GM23338 (cell line): ENCODE results near the gene PRKAG1. TPM values are rescaled to one million over a fixed set of nuclear protein-coding genes. Genes with fewer than 3 reads are reported as not detected.

Source experiments
- ATAC-seq: fragments of 200-7000 bp; cut with Tn5 transposase; 3 replicates; pipeline ENCODE4 v1.9.1; 2020
- DNase-seq: peaks from one replicate; pipeline ENCODE4 v3.0.0-alpha.2; 2015; ENCODE audit warnings: low spot score
- H2AFZ ChIP-seq: fragments of 200-600 bp; sonication (generic); 2 replicates; pipeline ENCODE4 v1.8.0; 2016; ENCODE audit warnings: antibody characterized with exemption, mild to moderate bottlenecking, moderate library complexity
- H3F3A ChIP-seq: fragments of 200-600 bp; sonication (generic); replicated peaks from 2 replicates; pipeline ENCODE4 v1.8.0; 2017; ENCODE audit warnings: antibody characterized with exemption, mixed run types, low read depth
- H3K27ac ChIP-seq: fragments of 200-600 bp; sonication (generic); 2 replicates; pipeline ENCODE4 v1.6.1; 2016; ENCODE audit warnings: low read depth
- H3K27me3 ChIP-seq: fragments of 200-600 bp; sonication (generic); 2 replicates; pipeline ENCODE4 v1.8.0; 2016; ENCODE audit warnings: mild to moderate bottlenecking, mixed run types, moderate library complexity; ENCODE audit not compliant: insufficient read depth
- H3K36me3 ChIP-seq: fragments of 200-600 bp; sonication (generic); 2 replicates; pipeline ENCODE4 v1.8.0; 2016; ENCODE audit warnings: mild to moderate bottlenecking; ENCODE audit not compliant: insufficient read depth
- H3K4me1 ChIP-seq: fragments of 200-600 bp; sonication (generic); 2 replicates; pipeline ENCODE4 v1.8.0; 2016; ENCODE audit warnings: mild to moderate bottlenecking, moderate library complexity; ENCODE audit not compliant: insufficient read depth
- H3K4me2 ChIP-seq: fragments of 200-600 bp; sonication (generic); 2 replicates; pipeline ENCODE4 v1.7.1; 2017; ENCODE audit warnings: mixed run types
- H3K4me3 ChIP-seq: fragments of 200-600 bp; sonication (generic); 2 replicates; pipeline ENCODE4 v1.6.1; 2016; ENCODE audit warnings: mixed run types
- H3K79me2 ChIP-seq: fragments of 200-600 bp; sonication (generic); replicated peaks from 2 replicates; pipeline ENCODE4 v1.8.0; 2017; ENCODE audit warnings: mild to moderate bottlenecking; ENCODE audit not compliant: insufficient read depth
- H3K9me2 ChIP-seq: fragments of 200-600 bp; sonication (generic); 2 replicates; pipeline ENCODE4 v1.8.0; 2017; ENCODE audit not compliant: insufficient read depth
- H4K20me1 ChIP-seq: fragments of 200-600 bp; sonication (generic); replicated peaks from 2 replicates; pipeline ENCODE4 v1.8.0; 2017; ENCODE audit warnings: mild to moderate bottlenecking; ENCODE audit not compliant: insufficient read depth
- H3K27ac Mint-ChIP-seq: 2 replicates; pipeline ENCODE4 v1.8.0; 2020; ENCODE audit warnings: inconsistent platforms, mild to moderate bottlenecking, moderate library complexity, mixed read lengths
- H3K27me3 Mint-ChIP-seq: 3 replicates; pipeline ENCODE4 v1.8.0; 2022; ENCODE audit warnings: low read depth, mild to moderate bottlenecking, moderate library complexity, mixed read lengths, inconsistent platforms; ENCODE audit not compliant: insufficient read depth, poor library complexity
- H3K36me3 Mint-ChIP-seq: 3 replicates; pipeline ENCODE4 v1.8.0; 2021; ENCODE audit warnings: low read depth, mild to moderate bottlenecking, inconsistent platforms, moderate library complexity, mixed read lengths
- H3K4me1 Mint-ChIP-seq: 3 replicates; pipeline ENCODE4 v1.8.0; 2020; ENCODE audit warnings: mild to moderate bottlenecking, inconsistent platforms, mixed read lengths
- H3K4me3 Mint-ChIP-seq: 3 replicates; pipeline ENCODE4 v1.8.0; 2021; ENCODE audit warnings: moderate library complexity, mild to moderate bottlenecking, inconsistent platforms, mixed read lengths
- H3K9me3 Mint-ChIP-seq: 3 replicates; pipeline ENCODE4 v1.8.0; 2020; ENCODE audit warnings: moderate library complexity, mild to moderate bottlenecking, inconsistent platforms, mixed read lengths
- CREB1 ChIP-seq: fragments of 250-450 bp; sonication (Bioruptor Pico); IDR thresholded peaks from 2 replicates; pipeline ENCODE4 v1.5.0; 2020; ENCODE audit warnings: low read depth, mild to moderate bottlenecking, moderate library complexity
- EZH2phosphoT487 ChIP-seq: fragments of 200-600 bp; sonication (generic); IDR thresholded peaks from one replicate; pipeline ENCODE4 v1.8.1; 2018; ENCODE audit warnings: antibody characterized with exemption; ENCODE audit not compliant: unreplicated experiment
- JUNB ChIP-seq: IDR thresholded peaks from one replicate; pipeline ENCODE4 v1.6.1; 2016; ENCODE audit warnings: antibody characterized with exemption; ENCODE audit not compliant: unreplicated experiment
- POLR2AphosphoS5 ChIP-seq: IDR thresholded peaks from 2 replicates; pipeline ENCODE4 v1.6.1; 2016; ENCODE audit warnings: antibody characterized with exemption, low read depth
- STAT1 ChIP-seq: IDR thresholded peaks from one replicate; pipeline ENCODE4 v1.6.1; 2016; ENCODE audit warnings: antibody characterized with exemption; ENCODE audit not compliant: unreplicated experiment
- ZNF114 ChIP-seq: fragments of 250-450 bp; sonication (Bioruptor Pico); IDR thresholded peaks from 2 replicates; pipeline ENCODE4 v1.5.0; 2020; ENCODE audit warnings: mild to moderate bottlenecking, moderate library complexity
- polyA plus RNA-seq: library from polyadenylated mRNA; unstranded; fragments of >200 nt; fragmentation: Nextera tagmentation; extraction: Ambion mirVana; gene quantifications from 2 replicates; pipeline ENCODE4 v1.2.1, GENCODE V29; 2016
- total RNA-seq: library from RNA; depleted of rRNA; stranded (reverse); fragments of >200 nt; shearing (Covaris generic); gene quantifications from 2 replicates; pipeline ENCODE4 v1.2.3, GENCODE V29; 2014
- TF ChIP-seq, protein P1 (sequence below): IDR thresholded peaks from 2 replicates; pipeline ENCODE4 v1.6.1; 2016; ENCODE audit warnings: antibody characterized with exemption
- TF ChIP-seq, protein P2 (sequence below): fragments of 250-450 bp; sonication (Bioruptor Pico); IDR thresholded peaks from 2 replicates; pipeline ENCODE4 v1.5.0; 2020; ENCODE audit warnings: mild to moderate bottlenecking, moderate library complexity

PRKAG1 gene
- total and polyA plus RNA-seq, 2 experiments from 2014 or later = 19.9 to 35.4 TPM

DNA sequence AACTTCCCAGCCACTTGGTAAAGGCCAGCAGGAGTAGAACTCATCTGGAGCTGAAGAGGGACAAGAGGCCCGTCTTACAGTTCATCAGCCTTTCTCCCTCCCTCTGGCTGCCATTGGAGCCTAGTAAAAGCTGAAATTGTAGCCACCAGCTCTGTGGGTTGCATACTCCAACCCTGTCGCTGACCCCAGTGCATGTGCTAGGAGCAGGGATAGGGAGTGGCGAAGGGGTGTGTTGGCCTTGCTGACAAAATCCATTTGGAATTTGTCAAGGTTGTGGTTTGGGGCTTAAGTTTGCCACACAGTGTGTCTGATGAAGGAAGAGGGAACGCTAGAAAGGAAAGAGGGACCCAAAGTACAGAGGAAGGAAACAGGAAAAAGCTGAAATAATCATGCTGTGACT lies 57.2 kb downstream of the PRKAG1 start:
- Mint-ChIP-seq H3K9me3 (no peaks in the 10 kb centered on the region; the same call in 2 of the 3 replicates), H3K4me3 (no peak overlapping the region), H3K4me1 (peaks cover 32% of the 10 kb centered on the region), H3K27ac (no peak overlapping the region), H3K36me3 (no peaks in the 10 kb centered on the region; the same call in 1 of the 3 replicates), H3K27me3 (peaks cover 18% of the 10 kb centered on the region)
- no peak for ATAC-seq
- Histone ChIP-seq H3F3A (peaks cover 15% of the 10 kb centered on the region), H3K79me2 (peaks cover 6% of the 10 kb centered on the region; the same call in 1 of the 2 replicates), H2AFZ (no peak overlapping the region), H3K4me2 (no peak overlapping the region), H3K9me2 (no peaks in the 10 kb centered on the region), H3K4me1 (peaks cover 20% of the 10 kb centered on the region), H4K20me1 (no peaks in the 10 kb centered on the region), H3K27me3 (peaks cover 9% of the 10 kb centered on the region), H3K27ac (no peak overlapping the region), H3K4me3 (no peak overlapping the region), H3K36me3 (no peaks in the 10 kb centered on the region)
- TF ChIP-seq STAT1 (no peak), POLR2AphosphoS5 (no peak), EZH2phosphoT487 (no peak), JUNB (no peak), CREB1 (no peak), ZNF114 (CRISPR knock-in tag) (no peak)
- TF ChIP-seq, protein P1, sequence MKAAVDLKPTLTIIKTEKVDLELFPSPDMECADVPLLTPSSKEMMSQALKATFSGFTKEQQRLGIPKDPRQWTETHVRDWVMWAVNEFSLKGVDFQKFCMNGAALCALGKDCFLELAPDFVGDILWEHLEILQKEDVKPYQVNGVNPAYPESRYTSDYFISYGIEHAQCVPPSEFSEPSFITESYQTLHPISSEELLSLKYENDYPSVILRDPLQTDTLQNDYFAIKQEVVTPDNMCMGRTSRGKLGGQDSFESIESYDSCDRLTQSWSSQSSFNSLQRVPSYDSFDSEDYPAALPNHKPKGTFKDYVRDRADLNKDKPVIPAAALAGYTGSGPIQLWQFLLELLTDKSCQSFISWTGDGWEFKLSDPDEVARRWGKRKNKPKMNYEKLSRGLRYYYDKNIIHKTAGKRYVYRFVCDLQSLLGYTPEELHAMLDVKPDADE = no peak
- TF ChIP-seq, protein P2, sequence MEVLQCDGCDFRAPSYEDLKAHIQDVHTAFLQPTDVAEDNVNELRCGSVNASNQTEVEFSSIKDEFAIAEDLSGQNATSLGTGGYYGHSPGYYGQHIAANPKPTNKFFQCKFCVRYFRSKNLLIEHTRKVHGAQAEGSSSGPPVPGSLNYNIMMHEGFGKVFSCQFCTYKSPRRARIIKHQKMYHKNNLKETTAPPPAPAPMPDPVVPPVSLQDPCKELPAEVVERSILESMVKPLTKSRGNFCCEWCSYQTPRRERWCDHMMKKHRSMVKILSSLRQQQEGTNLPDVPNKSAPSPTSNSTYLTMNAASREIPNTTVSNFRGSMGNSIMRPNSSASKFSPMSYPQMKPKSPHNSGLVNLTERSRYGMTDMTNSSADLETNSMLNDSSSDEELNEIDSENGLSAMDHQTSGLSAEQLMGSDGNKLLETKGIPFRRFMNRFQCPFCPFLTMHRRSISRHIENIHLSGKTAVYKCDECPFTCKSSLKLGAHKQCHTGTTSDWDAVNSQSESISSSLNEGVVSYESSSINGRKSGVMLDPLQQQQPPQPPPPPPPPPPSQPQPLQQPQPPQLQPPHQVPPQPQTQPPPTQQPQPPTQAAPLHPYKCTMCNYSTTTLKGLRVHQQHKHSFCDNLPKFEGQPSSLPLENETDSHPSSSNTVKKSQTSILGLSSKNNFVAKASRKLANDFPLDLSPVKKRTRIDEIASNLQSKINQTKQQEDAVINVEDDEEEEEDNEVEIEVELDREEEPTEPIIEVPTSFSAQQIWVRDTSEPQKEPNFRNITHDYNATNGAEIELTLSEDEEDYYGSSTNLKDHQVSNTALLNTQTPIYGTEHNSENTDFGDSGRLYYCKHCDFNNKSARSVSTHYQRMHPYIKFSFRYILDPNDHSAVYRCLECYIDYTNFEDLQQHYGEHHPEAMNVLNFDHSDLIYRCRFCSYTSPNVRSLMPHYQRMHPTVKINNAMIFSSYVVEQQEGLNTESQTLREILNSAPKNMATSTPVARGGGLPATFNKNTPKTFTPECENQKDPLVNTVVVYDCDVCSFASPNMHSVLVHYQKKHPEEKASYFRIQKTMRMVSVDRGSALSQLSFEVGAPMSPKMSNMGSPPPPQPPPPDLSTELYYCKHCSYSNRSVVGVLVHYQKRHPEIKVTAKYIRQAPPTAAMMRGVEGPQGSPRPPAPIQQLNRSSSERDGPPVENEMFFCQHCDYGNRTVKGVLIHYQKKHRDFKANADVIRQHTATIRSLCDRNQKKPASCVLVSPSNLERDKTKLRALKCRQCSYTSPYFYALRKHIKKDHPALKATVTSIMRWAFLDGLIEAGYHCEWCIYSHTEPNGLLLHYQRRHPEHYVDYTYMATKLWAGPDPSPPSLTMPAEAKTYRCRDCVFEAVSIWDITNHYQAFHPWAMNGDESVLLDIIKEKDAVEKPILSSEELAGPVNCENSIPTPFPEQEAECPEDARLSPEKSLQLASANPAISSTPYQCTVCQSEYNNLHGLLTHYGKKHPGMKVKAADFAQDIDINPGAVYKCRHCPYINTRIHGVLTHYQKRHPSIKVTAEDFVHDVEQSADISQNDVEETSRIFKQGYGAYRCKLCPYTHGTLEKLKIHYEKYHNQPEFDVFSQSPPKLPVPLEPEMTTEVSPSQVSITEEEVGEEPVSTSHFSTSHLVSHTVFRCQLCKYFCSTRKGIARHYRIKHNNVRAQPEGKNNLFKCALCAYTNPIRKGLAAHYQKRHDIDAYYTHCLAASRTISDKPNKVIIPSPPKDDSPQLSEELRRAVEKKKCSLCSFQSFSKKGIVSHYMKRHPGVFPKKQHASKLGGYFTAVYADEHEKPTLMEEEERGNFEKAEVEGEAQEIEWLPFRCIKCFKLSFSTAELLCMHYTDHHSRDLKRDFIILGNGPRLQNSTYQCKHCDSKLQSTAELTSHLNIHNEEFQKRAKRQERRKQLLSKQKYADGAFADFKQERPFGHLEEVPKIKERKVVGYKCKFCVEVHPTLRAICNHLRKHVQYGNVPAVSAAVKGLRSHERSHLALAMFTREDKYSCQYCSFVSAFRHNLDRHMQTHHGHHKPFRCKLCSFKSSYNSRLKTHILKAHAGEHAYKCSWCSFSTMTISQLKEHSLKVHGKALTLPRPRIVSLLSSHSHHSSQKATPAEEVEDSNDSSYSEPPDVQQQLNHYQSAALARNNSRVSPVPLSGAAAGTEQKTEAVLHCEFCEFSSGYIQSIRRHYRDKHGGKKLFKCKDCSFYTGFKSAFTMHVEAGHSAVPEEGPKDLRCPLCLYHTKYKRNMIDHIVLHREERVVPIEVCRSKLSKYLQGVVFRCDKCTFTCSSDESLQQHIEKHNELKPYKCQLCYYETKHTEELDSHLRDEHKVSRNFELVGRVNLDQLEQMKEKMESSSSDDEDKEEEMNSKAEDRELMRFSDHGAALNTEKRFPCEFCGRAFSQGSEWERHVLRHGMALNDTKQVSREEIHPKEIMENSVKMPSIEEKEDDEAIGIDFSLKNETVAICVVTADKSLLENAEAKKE (CRISPR knock-in tag) = no peak
- no peak for DNase-seq
